Endothelial cell of umbilical vein (primary cell): Measurements from ENCODE around the gene SPRY4. TPM values are rescaled to one million over a fixed set of nuclear protein-coding genes. Genes with fewer than 3 reads are reported as not detected.

ENCODE experiments used
- BruUV-seq: library from RNA; stranded (reverse); fragments of 400-500 nt; replicated peaks from 2 replicates; lab custom pipeline; 2021; lab: Mats Ljungman, UMichigan
- CTCF ChIA-PET: fragments of 300-600, 350-600 bp; sonication (Branson Sonifier 250); formaldehyde crosslinking; loops from one replicate; lab custom pipeline; 2021; ENCODE audit warnings: antibody characterized with exemption, inconsistent platforms; lab: Charles Lee
- POLR2A ChIA-PET: fragments of 300-600, 350-600 bp; sonication (Branson Sonifier 250); formaldehyde crosslinking; loops from one replicate; lab custom pipeline; 2021; ENCODE audit warnings: antibody characterized with exemption, inconsistent platforms; lab: Charles Lee
- DNase-seq: peaks from one replicate; pipeline ENCODE4 v3.0.0-alpha.2; 2011; ENCODE audit warnings: low read depth, low spot score
- FAIRE-seq: peaks from 2 replicates; lab custom pipeline; 2011; peaks lifted over from hg19 to GRCh38; lab: Jason Lieb, UNC
- H2AFZ ChIP-seq: 2 replicates; pipeline ENCODE4 v1.6.0; 2012; ENCODE audit warnings: low read depth, low read length, control low read depth, inconsistent platforms
- H3K27ac ChIP-seq: 2 replicates; pipeline ENCODE4 v1.5.1; 2011; ENCODE audit warnings: low read depth, mild to moderate bottlenecking, control low read depth, low read length, moderate library complexity; ENCODE audit not compliant: insufficient read depth
- H3K27me3 ChIP-seq, 2 experiments: 2 replicates each; pipeline versions ENCODE4 v1.6.0 to v1.6.1; 2011; ENCODE audit warnings: low read length in 2 of 2, mixed read lengths in 1 of 2; ENCODE audit not compliant: control insufficient read depth in 2 of 2, insufficient read depth in 2 of 2
- H3K36me3 ChIP-seq, 2 experiments: 2 replicates in 1 of 2; 3 replicates in 1 of 2; pipeline ENCODE4 v1.5.1; 2011; ENCODE audit warnings: low read length in 2 of 2, mild to moderate bottlenecking in 1 of 2, moderate library complexity in 1 of 2; ENCODE audit not compliant: control insufficient read depth in 2 of 2, insufficient read depth in 2 of 2; ENCODE audit errors: extremely low read depth in 1 of 2
- H3K4me1 ChIP-seq: 3 replicates; pipeline ENCODE4 v1.5.1; 2011; ENCODE audit warnings: mild to moderate bottlenecking, low read length; ENCODE audit not compliant: control insufficient read depth, insufficient read depth; ENCODE audit errors: extremely low read depth
- H3K4me2 ChIP-seq: 2 replicates; pipeline ENCODE4 v1.6.1; 2011; ENCODE audit warnings: low read length, control low read depth, mixed read lengths; ENCODE audit not compliant: insufficient read depth
- H3K4me3 ChIP-seq, 3 experiments: fragments of 200-600 bp in 1 of 3; sonication (generic), shearing (Covaris generic) in 1 of 3; replicated peaks in 1 of 3; 2 replicates each; pipeline ENCODE4 v1.5.1; 2011 to 2016; ENCODE audit warnings: control low read depth in 3 of 3, low read length in 3 of 3, mild to moderate bottlenecking in 2 of 3, inconsistent platforms in 1 of 3, low read depth in 1 of 3, moderate library complexity in 1 of 3; ENCODE audit not compliant: insufficient read depth in 1 of 3
- H3K79me2 ChIP-seq: 2 replicates; pipeline ENCODE4 v1.6.0; 2012; ENCODE audit warnings: low read length, inconsistent platforms; ENCODE audit not compliant: control insufficient read depth, insufficient read depth
- H3K9ac ChIP-seq: replicated peaks from 2 replicates; pipeline ENCODE3; 2011; ENCODE audit warnings: low read length, control low read depth; ENCODE audit not compliant: insufficient read depth; ENCODE audit errors: extremely low read depth
- H3K9me1 ChIP-seq: replicated peaks from 3 replicates; pipeline ENCODE4 v1.6.0; 2011; ENCODE audit warnings: mild to moderate bottlenecking, low read length; ENCODE audit not compliant: control insufficient read depth, insufficient read depth; ENCODE audit errors: extremely low read depth
- H3K9me3 ChIP-seq: replicated peaks from 2 replicates; pipeline ENCODE4 v1.5.1; 2012; ENCODE audit warnings: low read length, inconsistent platforms; ENCODE audit not compliant: control insufficient read depth, insufficient read depth
- H4K20me1 ChIP-seq: replicated peaks from 2 replicates; pipeline ENCODE3; 2011; ENCODE audit warnings: mild to moderate bottlenecking, low read length; ENCODE audit not compliant: control insufficient read depth, insufficient read depth; ENCODE audit errors: extremely low read depth
- CTCF ChIP-seq, 2 donors: IDR thresholded peaks; 1 replicate in 1 of 2; 2 replicates in 1 of 2; pipeline ENCODE4 v1.5.1; 2011; ENCODE audit warnings: low read length in 2 of 2, mild to moderate bottlenecking in 2 of 2, moderate library complexity in 2 of 2, control low read depth in 1 of 2, inconsistent platforms in 1 of 2, low read depth in 1 of 2; ENCODE audit not compliant: insufficient read depth in 1 of 2; ENCODE audit errors: extremely low read depth in 1 of 2
- EZH2 ChIP-seq: IDR thresholded peaks from 2 replicates; pipeline ENCODE4 v1.6.1; 2012; ENCODE audit warnings: borderline replicate concordance, low read depth, mild to moderate bottlenecking, moderate library complexity, low read length, inconsistent platforms; ENCODE audit not compliant: severe bottlenecking
- FOS ChIP-seq: IDR thresholded peaks from 2 replicates; pipeline ENCODE4 v1.6.1; 2011; ENCODE audit warnings: mild to moderate bottlenecking, low read length, moderate library complexity, borderline replicate concordance; ENCODE audit not compliant: insufficient read depth
- GATA2 ChIP-seq: IDR thresholded peaks from 2 replicates; pipeline ENCODE4 v1.7.0; 2011; ENCODE audit warnings: low read depth, mild to moderate bottlenecking, moderate library complexity, mixed read lengths, low read length; ENCODE audit not compliant: insufficient read length, insufficient read depth
- JUN ChIP-seq: IDR thresholded peaks from 2 replicates; pipeline ENCODE4 v1.6.1; 2011; ENCODE audit warnings: borderline replicate concordance, low read depth; ENCODE audit not compliant: insufficient read length, insufficient read depth
- MAX ChIP-seq: IDR thresholded peaks from 2 replicates; pipeline ENCODE4 v1.6.1; 2011; ENCODE audit not compliant: insufficient read depth, insufficient read length
- MYC ChIP-seq: IDR thresholded peaks from one replicate; pipeline ENCODE4 v1.6.1; 2011; ENCODE audit warnings: mild to moderate bottlenecking, low read depth, low read length
- POLR2A ChIP-seq: IDR thresholded peaks from 2 replicates; pipeline ENCODE4 v1.6.1; 2012; ENCODE audit warnings: low read depth, mild to moderate bottlenecking, control low read depth, low read length
- POLR2AphosphoS5 ChIP-seq: IDR thresholded peaks from 2 replicates; pipeline ENCODE4 v1.6.1; 2012; ENCODE audit warnings: low read depth, mild to moderate bottlenecking, control low read depth, low read length, moderate library complexity; ENCODE audit not compliant: insufficient read depth
- dilution Hi-C: fragments of 300-500 bp; cut with MboI; formaldehyde crosslinking; loops from one replicate; pipeline ENCODE4 v1.15.0; 2019; ENCODE audit warnings: low sequenced_read_pairs; ENCODE audit not compliant: extremely low pct_ligation_motif_present
- intact Hi-C: fragments of 100-400 bp; cut with micrococcal nuclease; formaldehyde crosslinking; loops from one replicate; pipeline ENCODE4 v1.10.0; 2022
- polyA plus RNA-seq, 4 experiments: library from polyadenylated mRNA; depleted of rRNA in 3 of 4; stranded (reverse) in 3 of 4; unstranded in 1 of 4; fragments of >200 nt; gene quantifications; 2 replicates each; pipeline versions ENCODE4 v1.2.1 to v1.2.3, GENCODE V29; 2011 to 2012; ENCODE audit warnings: missing spikeins in 1 of 4
- total RNA-seq: library from RNA; stranded (reverse); gene quantifications from 2 replicates; pipeline ENCODE4 v1.2.3, GENCODE V29; 2021

SPRY4 gene
- total and polyA plus RNA-seq, 2 donors (not counting 3 experiments of a cell fraction or from before 2014, with no cell fraction given) = 9.3 to 33.9 TPM

- no peak overlapping the region for H3K27ac ChIP-seq
- FAIRE-seq = no peak
- no peaks in the 10 kb centered on the region for H3K27me3 ChIP-seq
- no peak for DNase-seq
- peaks cover 78% of the 10 kb centered on the region for H3K4me1 ChIP-seq
- dilution Hi-C loops = no loop called here
- no peaks in the 10 kb centered on the region for H4K20me1 ChIP-seq
- H2AFZ ChIP-seq = no peak overlapping the region
- H3K9me3 ChIP-seq = no peaks in the 10 kb centered on the region
- H3K9ac ChIP-seq = no peak overlapping the region
- H3K36me3 ChIP-seq = peaks cover 0 to 2% of the 10 kb centered on the region in 2 experiments
- no peak for TF ChIP-seq CTCF (IDR thresholded peaks at IDR 0.05; ENCODE audit: extremely low read depth in 1 of 2, insufficient read depth in 1 of 2, low read depth in 1 of 2, low read length in 2 of 2)
- no peak for TF ChIP-seq POLR2AphosphoS5
- TF ChIP-seq JUN = no peak
- TF ChIP-seq FOS = no peak
- no peak for TF ChIP-seq POLR2A
- TF ChIP-seq EZH2 = no peak
- TF ChIP-seq MYC = no peak
- TF ChIP-seq MAX = no peak
- TF ChIP-seq GATA2 = no peak
- BruUV-seq = no TSS peak
- H3K9me1 ChIP-seq = no peaks in the 10 kb centered on the region
- intact Hi-C loops = loop anchor here (10.0 kb wide), 1 partner anchor 376 kb away; no protein-coding TSS in a partner anchor
- H3K4me2 ChIP-seq = no peak overlapping the region
- H3K4me3 ChIP-seq = no peak overlapping the region
- ChIA-PET CTCF (interaction anchor here (1.4 kb wide), 1 partner anchor 128 kb away, joined by 3 read pairs; no protein-coding TSS in a partner anchor), POLR2A (no interaction called here)
- peaks cover 100% of the 10 kb centered on the region for H3K79me2 ChIP-seq
Observed at GRCh38 chr5:142319105-142319504, 5.7 kb downstream of the SPRY4 start.
